Lung (tissue), 16 donors: ENCODE measurements around the gene MRPL50. TPM values are rescaled to one million over a fixed set of nuclear protein-coding genes. Genes with fewer than 3 reads are reported as not detected.
A peak's percentile ranks its signal among the peaks of the same experiment; 100 is the strongest.

ENCODE experiments used
- ATAC-seq: fragments of 200-7000 bp; cut with Tn5 transposase; one replicate; pipeline ENCODE4 v1.9.1; 2020; ENCODE audit warnings: moderate number of reproducible peaks; ENCODE audit not compliant: insufficient read depth, low FRiP score
- DNase-seq, 3 donors: peaks; one replicate each; pipeline ENCODE4 v3.0.0-alpha.2; 2013 to 2017
- H3K27ac ChIP-seq, 2 donors: one replicate each; pipeline ENCODE4 v1.5.1; 2013; ENCODE audit warnings: mild to moderate bottlenecking in 2 of 2, moderate library complexity in 2 of 2, control low read depth in 1 of 2, inconsistent platforms in 1 of 2, low read depth in 1 of 2, low read length in 1 of 2
- H3K27me3 ChIP-seq, 3 donors: one replicate each; pipeline ENCODE4 v1.5.1; 2013; ENCODE audit warnings: low read length in 2 of 3; ENCODE audit not compliant: control insufficient read depth in 3 of 3, insufficient read depth in 3 of 3
- H3K36me3 ChIP-seq, 4 donors: one replicate each; pipeline ENCODE4 v1.5.1; 2013; ENCODE audit warnings: low read length in 4 of 4, mild to moderate bottlenecking in 1 of 4, moderate library complexity in 1 of 4; ENCODE audit not compliant: control insufficient read depth in 4 of 4, insufficient read depth in 4 of 4
- H3K4me1 ChIP-seq, 5 donors: one replicate each; pipeline ENCODE4 v1.5.1; 2013; ENCODE audit warnings: low read length in 5 of 5, mild to moderate bottlenecking in 2 of 5, moderate library complexity in 1 of 5; ENCODE audit not compliant: control insufficient read depth in 5 of 5, insufficient read depth in 5 of 5
- H3K4me3 ChIP-seq: one replicate; pipeline ENCODE4 v1.5.1; 2013; ENCODE audit warnings: mild to moderate bottlenecking, control low read depth, moderate library complexity
- H3K9ac ChIP-seq, 2 donors: one replicate each; pipeline ENCODE4 v1.5.1; 2013; ENCODE audit warnings: low read length in 2 of 2, control low read depth in 1 of 2; ENCODE audit not compliant: insufficient read depth in 1 of 2
- H3K9me3 ChIP-seq, 4 donors: one replicate each; pipeline ENCODE4 v1.5.1; 2013; ENCODE audit warnings: low read length in 3 of 4, mild to moderate bottlenecking in 1 of 4, moderate library complexity in 1 of 4; ENCODE audit not compliant: control insufficient read depth in 4 of 4, insufficient read depth in 3 of 4
- WGBS, 2 donors: extraction: QIAGEN DNeasy Blood & Tissue Kit; methylation state at CpG; one replicate each; pipeline ENCODE4 v1.1.7; 2013; 5-methylcytosine and 5-hydroxymethylcytosine counted together
- long read RNA-seq, 5 donors: transcript quantifications; one replicate each; lab custom pipeline, GENCODE V29; 2026
- polyA plus RNA-seq, 2 donors: library from polyadenylated mRNA; stranded (reverse); fragments of 200-250 nt; gene quantifications; one replicate each; pipeline ENCODE4 v1.2.1, GENCODE V29; 2013
- total RNA-seq, 2 donors: library from RNA; depleted of rRNA in 1 of 2; stranded (reverse); fragments of >200 nt in 1 of 2; gene quantifications; one replicate each; pipeline ENCODE4 v1.2.1, GENCODE V29; 2014 to 2021
- TF ChIP-seq, protein P1 (sequence below): IDR thresholded peaks from 2 replicates; pipeline ENCODE4 v1.5.1; 2012; ENCODE audit warnings: mild to moderate bottlenecking; ENCODE audit errors: control extremely low read depth, extremely low read depth
- donor health status: control.
- donor health status: control.
- donor health status: Bipolar disorder and iron deficiency.
- donor health status: healthy.
- donor health status: DM: yes; HTN: yes; CAD: no.

Gene MRPL50
- total RNA-seq (10 to 100 TPM in 1 of 2 donors, 1 to 10 TPM in 1; 9.3 to 23.0 TPM), polyA plus RNA-seq (1 to 10 TPM; 7.9 to 8.3 TPM)
- long read RNA-seq, donor 1, transcript MRPL50-201 (2 exons, 3,332 nt) = major isoform, 26 of 26 reads
- long read RNA-seq, donor 1, partial matches to known transcripts = 0 of 26 reads
- long read RNA-seq, donor 1, other reads (novel, unspliced or antisense) = 0 of 26 reads
- long read RNA-seq, donor 2, transcript MRPL50-201 (2 exons, 3,332 nt) = major isoform, 11 of 11 reads
- long read RNA-seq, donor 2, partial matches to known transcripts = 0 of 11 reads
- long read RNA-seq, donor 2, other reads (novel, unspliced or antisense) = 0 of 11 reads
- long read RNA-seq, donor 3, transcript MRPL50-201 (2 exons, 3,332 nt) = major isoform, 15 of 15 reads
- long read RNA-seq, donor 3, partial matches to known transcripts = 0 of 15 reads
- long read RNA-seq, donor 3, other reads (novel, unspliced or antisense) = 0 of 15 reads
- long read RNA-seq, donor 4, transcript MRPL50-201 (2 exons, 3,332 nt) = major isoform, 10 of 10 reads
- long read RNA-seq, donor 4, partial matches to known transcripts = 0 of 10 reads
- long read RNA-seq, donor 4, other reads (novel, unspliced or antisense) = 0 of 10 reads
- long read RNA-seq, donor 5, transcript MRPL50-201 (2 exons, 3,332 nt) = major isoform, 46 of 46 reads
- long read RNA-seq, donor 5, partial matches to known transcripts = 0 of 46 reads
- long read RNA-seq, donor 5, other reads (novel, unspliced or antisense) = 0 of 46 reads

DNA sequence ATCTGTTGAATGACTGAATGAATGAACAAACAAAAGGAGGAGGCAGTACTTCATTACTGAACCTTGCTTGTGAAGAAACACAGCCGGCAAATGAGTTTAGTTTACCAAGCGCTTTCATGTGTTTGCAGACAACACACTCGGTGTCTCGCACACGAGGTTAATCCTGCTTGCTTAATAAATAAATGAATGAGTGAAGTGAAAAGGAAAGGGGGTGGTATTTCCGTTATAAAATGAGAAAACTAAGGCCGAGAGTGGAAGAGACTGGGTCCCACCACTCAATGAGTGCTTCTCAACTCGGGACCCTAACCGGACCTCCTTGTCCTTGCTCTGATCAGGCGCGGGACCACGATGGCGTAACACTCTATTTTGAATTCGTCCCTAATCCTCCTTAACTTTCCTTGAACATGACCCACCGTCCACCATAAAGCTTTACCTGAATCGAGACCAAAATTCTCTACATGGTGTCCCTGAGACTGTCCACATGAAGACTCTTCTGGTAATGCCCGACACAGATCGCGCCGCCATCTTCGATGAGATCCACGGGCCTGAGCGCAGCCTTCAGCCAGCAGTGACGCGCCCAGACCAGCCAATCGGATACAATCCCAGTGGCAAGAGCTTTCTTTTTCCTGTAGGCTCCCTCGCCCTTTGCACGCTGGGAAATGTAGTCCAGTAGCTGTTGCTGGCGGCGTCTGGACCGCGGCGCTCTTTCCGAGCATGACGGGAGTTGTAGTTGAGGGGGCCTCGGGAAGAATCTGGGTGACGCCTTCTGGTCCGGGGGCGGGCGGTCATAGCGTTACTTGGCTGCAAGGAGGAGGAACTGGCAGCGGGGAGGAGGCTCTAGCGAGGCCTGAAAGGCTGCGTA, at the start of gene MRPL50, which contains the start of gene ZNF189:
Gene MRPL50 (minus strand): TSS at position 551 of the 862 bp plus-strand sequence. CDS start 26 bp downstream, at position 525.
Gene ZNF189 (plus strand): TSS at position 784 of the 862 bp plus-strand sequence. CDS start 306 bp downstream, outside the sequence.
- TF ChIP-seq, protein P1, sequence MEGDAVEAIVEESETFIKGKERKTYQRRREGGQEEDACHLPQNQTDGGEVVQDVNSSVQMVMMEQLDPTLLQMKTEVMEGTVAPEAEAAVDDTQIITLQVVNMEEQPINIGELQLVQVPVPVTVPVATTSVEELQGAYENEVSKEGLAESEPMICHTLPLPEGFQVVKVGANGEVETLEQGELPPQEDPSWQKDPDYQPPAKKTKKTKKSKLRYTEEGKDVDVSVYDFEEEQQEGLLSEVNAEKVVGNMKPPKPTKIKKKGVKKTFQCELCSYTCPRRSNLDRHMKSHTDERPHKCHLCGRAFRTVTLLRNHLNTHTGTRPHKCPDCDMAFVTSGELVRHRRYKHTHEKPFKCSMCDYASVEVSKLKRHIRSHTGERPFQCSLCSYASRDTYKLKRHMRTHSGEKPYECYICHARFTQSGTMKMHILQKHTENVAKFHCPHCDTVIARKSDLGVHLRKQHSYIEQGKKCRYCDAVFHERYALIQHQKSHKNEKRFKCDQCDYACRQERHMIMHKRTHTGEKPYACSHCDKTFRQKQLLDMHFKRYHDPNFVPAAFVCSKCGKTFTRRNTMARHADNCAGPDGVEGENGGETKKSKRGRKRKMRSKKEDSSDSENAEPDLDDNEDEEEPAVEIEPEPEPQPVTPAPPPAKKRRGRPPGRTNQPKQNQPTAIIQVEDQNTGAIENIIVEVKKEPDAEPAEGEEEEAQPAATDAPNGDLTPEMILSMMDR = no peak
- peaks cover 0 to 22% (median 12%) of the 10 kb centered on the region in 5 donors for H3K4me1 ChIP-seq
- WGBS, 2 donors = 0% methylated on average over 44 of the region's 44 CpGs
- DNase-seq (peak; percentile 99 to 100 (median 100)), ATAC-seq (peak; percentile 100)
- peak within 1 kb of the TSS; percentile 95 to 99 for H3K9ac ChIP-seq
- H3K36me3 ChIP-seq = peaks cover 6 to 46% (median 27%) of the 10 kb centered on the region in 4 donors
- peak within 1 kb of the TSS; percentile 82 to 96 for H3K27ac ChIP-seq
- peak within 1 kb of the TSS; percentile 87 for H3K4me3 ChIP-seq
- no peaks in the 10 kb centered on the region for H3K27me3 ChIP-seq
- peaks cover 2 to 6% (median 5%) of the 10 kb centered on the region in 4 donors for H3K9me3 ChIP-seq

DNA sequence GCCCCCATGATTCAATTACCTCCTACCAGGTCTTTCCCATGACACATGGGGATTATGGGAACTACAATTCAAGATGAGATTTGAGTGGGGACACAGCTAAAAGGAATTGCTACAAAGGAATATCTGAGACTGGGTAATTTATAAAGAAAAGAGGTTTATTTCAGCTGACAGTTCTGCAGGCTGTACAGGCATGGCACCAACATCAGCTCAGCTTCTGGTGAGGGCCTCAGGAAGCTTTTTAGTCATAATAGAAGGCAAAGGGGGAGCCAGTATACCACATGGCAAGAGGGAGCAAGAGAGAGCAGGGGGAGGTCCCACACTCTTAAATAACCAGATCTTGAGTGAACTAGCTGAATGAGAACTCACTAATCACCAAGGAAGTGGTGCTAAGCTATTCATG, 48.3 kb upstream of the MRPL50 start:
- TF ChIP-seq, protein P1 = no peak
- no peak for ATAC-seq

DNA sequence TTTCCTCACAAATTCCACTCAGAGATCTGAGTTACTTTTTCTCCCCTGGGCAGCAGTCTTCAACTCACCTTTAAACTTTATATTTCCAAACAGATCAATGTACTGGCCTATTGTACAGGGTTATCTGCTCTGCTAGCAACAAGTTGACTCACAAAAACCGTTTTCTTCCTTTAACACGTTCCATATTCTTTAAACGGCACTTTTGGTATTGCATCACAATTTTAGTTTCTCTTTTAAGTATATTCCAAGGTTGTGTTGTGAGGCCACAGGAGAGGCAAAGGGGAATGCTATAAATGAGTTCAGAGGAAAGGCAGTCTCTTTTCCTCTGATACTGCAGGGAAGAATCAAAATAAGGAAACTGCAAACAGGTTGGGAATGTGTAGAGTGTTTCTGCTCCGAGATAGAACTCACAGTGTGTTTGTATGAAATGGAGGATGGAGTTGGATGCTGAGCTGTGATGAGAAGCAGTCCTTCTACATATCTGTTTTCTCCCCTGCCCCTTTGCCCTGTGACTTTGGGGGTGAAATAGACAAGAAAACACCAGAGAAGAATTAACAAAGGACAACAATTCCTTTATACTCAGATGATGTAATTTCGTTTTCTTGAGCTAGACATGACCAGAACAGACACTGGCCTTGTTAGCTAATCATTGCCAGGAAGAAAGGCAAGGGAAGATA, 47.1 kb upstream of the MRPL50 start:
- TF ChIP-seq, protein P1 = no peak
- Histone ChIP-seq H3K4me3 (no peak overlapping the region), H3K27ac (no peak overlapping the region), H3K4me1 (peaks cover 0 to 3% (median 0%) of the 10 kb centered on the region in 5 donors), H3K36me3 (no peaks in the 10 kb centered on the region), H3K9me3 (no peaks in the 10 kb centered on the region), H3K9ac (no peak overlapping the region), H3K27me3 (peaks cover 0 to 13% (median 6%) of the 10 kb centered on the region in 3 donors)
- ATAC-seq (no peak), DNase-seq (no peak)
- WGBS, 2 donors = 41 to 58% methylated on average over 5 of the region's 5 CpGs

More for the DNA sequence above, 48.3 kb upstream of the MRPL50 start:
- no peak overlapping the region for H3K27ac ChIP-seq
- H3K4me3 ChIP-seq = no peak overlapping the region
- H3K36me3 ChIP-seq = no peaks in the 10 kb centered on the region
- DNase-seq = no peak
- H3K4me1 ChIP-seq = peaks cover 0 to 3% (median 0%) of the 10 kb centered on the region in 5 donors
- H3K9me3 ChIP-seq = no peaks in the 10 kb centered on the region
- H3K9ac ChIP-seq = no peak overlapping the region
- peaks cover 0 to 16% (median 6%) of the 10 kb centered on the region in 3 donors for H3K27me3 ChIP-seq
